Loucy (cell line): Measurements from ENCODE around the gene SLC2A5.

Experiments used
- H2AFZ ChIP-seq: fragments of 200-600 bp; sonication (generic); 2 replicates; pipeline ENCODE4 v1.6.0; 2016; ENCODE audit warnings: antibody characterized with exemption, mild to moderate bottlenecking, low read length, moderate library complexity
- H3F3A ChIP-seq: fragments of 200-600 bp; 2 replicates; pipeline ENCODE4 v1.6.0; 2016; ENCODE audit warnings: antibody characterized with exemption, low read depth, mild to moderate bottlenecking
- H3K27me3 ChIP-seq: fragments of 200-600 bp; sonication (generic); 2 replicates; pipeline ENCODE4 v1.6.1; 2014; ENCODE audit warnings: low read length, mild to moderate bottlenecking; ENCODE audit not compliant: insufficient read depth, poor library complexity, severe bottlenecking
- H3K36me3 ChIP-seq: fragments of 200-600 bp; sonication (generic); 2 replicates; pipeline ENCODE4 v1.6.1; 2016; ENCODE audit warnings: low read length; ENCODE audit not compliant: insufficient read depth
- H3K4me1 ChIP-seq: fragments of 200-600 bp; sonication (generic); 2 replicates; pipeline ENCODE4 v1.5.1; 2014; ENCODE audit warnings: low read length, mild to moderate bottlenecking; ENCODE audit not compliant: insufficient read depth, poor library complexity, severe bottlenecking
- H3K4me2 ChIP-seq: fragments of 200-600 bp; sonication (generic); 2 replicates; pipeline ENCODE4 v1.6.0; 2014; ENCODE audit warnings: antibody characterized with exemption, low read length, low read depth, mild to moderate bottlenecking; ENCODE audit not compliant: poor library complexity, severe bottlenecking
- H3K4me3 ChIP-seq: fragments of 200-600 bp; sonication (generic); 2 replicates; pipeline ENCODE4 v1.5.1; 2014; ENCODE audit warnings: low read length, mild to moderate bottlenecking, mixed read lengths; ENCODE audit not compliant: poor library complexity, severe bottlenecking
- H3K79me2 ChIP-seq: fragments of 200-600 bp; sonication (generic); 2 replicates; pipeline ENCODE4 v1.6.1; 2014; ENCODE audit warnings: low read length; ENCODE audit not compliant: insufficient read depth
- H3K9ac ChIP-seq: fragments of 200-600 bp; sonication (generic); 2 replicates; pipeline ENCODE4 v1.6.0; 2014; ENCODE audit warnings: mild to moderate bottlenecking, low read depth, low read length, moderate library complexity; ENCODE audit not compliant: poor library complexity, severe bottlenecking
- H3K9me2 ChIP-seq: fragments of 200-600 bp; sonication (generic); replicated peaks from 2 replicates; pipeline ENCODE4 v1.6.1; 2016; ENCODE audit warnings: low read depth, low read length, mixed read lengths
- H3K9me3 ChIP-seq: fragments of 200-600 bp; sonication (generic); 2 replicates; pipeline ENCODE4 v1.6.1; 2014; ENCODE audit warnings: mild to moderate bottlenecking, antibody characterized with exemption, low read length, low read depth; ENCODE audit not compliant: insufficient read depth
- H4K20me1 ChIP-seq: fragments of 200-600 bp; sonication (generic); 2 replicates; pipeline ENCODE4 v1.6.0; 2014; ENCODE audit warnings: antibody characterized with exemption, low read length, mild to moderate bottlenecking; ENCODE audit not compliant: insufficient read depth, poor library complexity, severe bottlenecking
- EZH2phosphoT487 ChIP-seq: fragments of 200-600 bp; IDR thresholded peaks from 2 replicates; pipeline ENCODE4 v1.6.1; 2018; ENCODE audit warnings: antibody characterized with exemption, mild to moderate bottlenecking, moderate library complexity, borderline replicate concordance
- TF ChIP-seq, protein P1 (sequence below): fragments of 200-600 bp; sonication (generic); conservative IDR thresholded peaks from 2 replicates; pipeline ENCODE4 v1.5.1; 2014; ENCODE audit warnings: mild to moderate bottlenecking, antibody characterized with exemption, low read length

SLC2A5 gene

DNA sequence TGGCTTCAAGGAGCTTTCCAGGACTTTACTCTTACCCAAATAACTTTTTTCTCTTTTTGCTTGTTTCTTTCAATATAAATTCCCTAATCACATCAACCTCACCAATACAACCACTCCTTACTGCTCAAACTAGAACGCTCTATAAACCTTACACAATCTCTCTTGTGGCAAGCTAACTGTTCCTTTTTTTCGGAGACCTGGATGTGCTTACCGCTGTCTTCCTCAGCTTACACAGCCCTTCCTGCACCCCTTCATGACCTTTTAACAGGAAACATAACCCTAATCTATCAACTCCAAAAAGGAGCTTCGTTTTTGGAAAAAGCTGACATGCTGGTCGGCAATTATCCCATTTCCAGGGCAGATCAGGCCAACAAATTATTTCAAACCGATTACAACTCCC, 24.1 kb upstream of the SLC2A5 start:
- TF ChIP-seq, protein P1, sequence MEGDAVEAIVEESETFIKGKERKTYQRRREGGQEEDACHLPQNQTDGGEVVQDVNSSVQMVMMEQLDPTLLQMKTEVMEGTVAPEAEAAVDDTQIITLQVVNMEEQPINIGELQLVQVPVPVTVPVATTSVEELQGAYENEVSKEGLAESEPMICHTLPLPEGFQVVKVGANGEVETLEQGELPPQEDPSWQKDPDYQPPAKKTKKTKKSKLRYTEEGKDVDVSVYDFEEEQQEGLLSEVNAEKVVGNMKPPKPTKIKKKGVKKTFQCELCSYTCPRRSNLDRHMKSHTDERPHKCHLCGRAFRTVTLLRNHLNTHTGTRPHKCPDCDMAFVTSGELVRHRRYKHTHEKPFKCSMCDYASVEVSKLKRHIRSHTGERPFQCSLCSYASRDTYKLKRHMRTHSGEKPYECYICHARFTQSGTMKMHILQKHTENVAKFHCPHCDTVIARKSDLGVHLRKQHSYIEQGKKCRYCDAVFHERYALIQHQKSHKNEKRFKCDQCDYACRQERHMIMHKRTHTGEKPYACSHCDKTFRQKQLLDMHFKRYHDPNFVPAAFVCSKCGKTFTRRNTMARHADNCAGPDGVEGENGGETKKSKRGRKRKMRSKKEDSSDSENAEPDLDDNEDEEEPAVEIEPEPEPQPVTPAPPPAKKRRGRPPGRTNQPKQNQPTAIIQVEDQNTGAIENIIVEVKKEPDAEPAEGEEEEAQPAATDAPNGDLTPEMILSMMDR: no peak
- TF ChIP-seq EZH2phosphoT487: no peak
- H3K9me2 ChIP-seq: no peaks in the 10 kb centered on the region
- no peaks in the 10 kb centered on the region for H3K79me2 ChIP-seq
- H3F3A ChIP-seq: no peaks in the 10 kb centered on the region
- no peak overlapping the region for H2AFZ ChIP-seq
- no peaks in the 10 kb centered on the region for H3K4me1 ChIP-seq
- H3K9me3 ChIP-seq: no peaks in the 10 kb centered on the region
- H3K4me3 ChIP-seq: no peak overlapping the region
- H3K27me3 ChIP-seq: peaks cover 4% of the 10 kb centered on the region
- H3K4me2 ChIP-seq: no peak overlapping the region
- no peak overlapping the region for H3K9ac ChIP-seq
- H3K36me3 ChIP-seq: no peaks in the 10 kb centered on the region
- no peaks in the 10 kb centered on the region for H4K20me1 ChIP-seq

DNA sequence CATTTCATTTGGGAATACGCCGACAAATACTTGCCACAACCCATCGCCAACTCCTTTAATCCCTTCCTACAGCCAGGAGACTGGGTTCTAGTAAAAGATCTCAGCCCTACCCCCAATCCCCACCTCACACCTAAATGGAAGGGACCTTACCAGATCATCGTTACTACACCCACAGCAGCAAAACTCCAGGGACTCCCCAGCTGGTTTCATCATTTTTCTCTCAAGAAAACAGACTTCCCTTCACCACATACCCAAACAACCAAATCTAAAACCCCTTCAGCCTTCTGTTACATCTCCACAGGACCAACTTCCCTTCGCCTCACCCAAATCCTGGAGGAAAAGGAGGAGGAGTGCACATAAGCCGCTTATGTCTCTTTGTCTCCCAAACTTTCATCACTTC, 23.7 kb upstream of the SLC2A5 start:
- no peaks in the 10 kb centered on the region for H3K9me2 ChIP-seq
- no peak overlapping the region for H3K9ac ChIP-seq
- peaks cover 4% of the 10 kb centered on the region for H3K27me3 ChIP-seq
- no peaks in the 10 kb centered on the region for H3K79me2 ChIP-seq
- H2AFZ ChIP-seq: no peak overlapping the region
- no peaks in the 10 kb centered on the region for H3K9me3 ChIP-seq
- H3K4me1 ChIP-seq: no peaks in the 10 kb centered on the region
- no peak overlapping the region for H3K4me2 ChIP-seq
- H4K20me1 ChIP-seq: no peaks in the 10 kb centered on the region
- no peak overlapping the region for H3K4me3 ChIP-seq
- no peaks in the 10 kb centered on the region for H3K36me3 ChIP-seq
- TF ChIP-seq EZH2phosphoT487: no peak
- TF ChIP-seq, protein P1: no peak
- no peaks in the 10 kb centered on the region for H3F3A ChIP-seq

DNA sequence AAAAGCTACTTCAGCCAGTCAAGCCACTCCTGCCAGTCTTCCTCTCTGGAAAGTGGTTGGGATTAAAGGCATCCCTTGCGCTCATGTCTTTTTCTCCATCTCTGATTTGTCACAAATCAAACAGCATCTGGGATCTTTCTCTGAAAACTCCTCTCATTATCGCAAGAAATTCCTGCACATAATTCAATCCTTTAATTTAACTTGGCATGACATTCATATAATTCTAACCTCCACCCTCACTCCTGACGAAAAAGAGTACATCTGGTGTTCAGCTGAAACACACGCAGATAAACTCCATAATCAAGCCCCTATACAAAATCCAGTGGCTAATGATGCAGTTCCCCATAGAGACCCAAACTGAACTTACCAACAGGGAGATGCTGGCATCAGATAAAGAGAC, 19.4 kb upstream of the SLC2A5 start:
- H3K27me3 ChIP-seq: peaks cover 4% of the 10 kb centered on the region

More for the DNA sequence above, 19.4 kb upstream of the SLC2A5 start:
- H3K4me1 ChIP-seq: no peaks in the 10 kb centered on the region
- H3K36me3 ChIP-seq: no peaks in the 10 kb centered on the region
- no peak overlapping the region for H2AFZ ChIP-seq
- TF ChIP-seq, protein P1: no peak
- no peak for TF ChIP-seq EZH2phosphoT487
- H3K4me3 ChIP-seq: no peak overlapping the region
- no peaks in the 10 kb centered on the region for H3K9me2 ChIP-seq
- no peaks in the 10 kb centered on the region for H3K79me2 ChIP-seq
- no peak overlapping the region for H3K9ac ChIP-seq
- no peaks in the 10 kb centered on the region for H4K20me1 ChIP-seq
- H3K9me3 ChIP-seq: no peaks in the 10 kb centered on the region
- no peaks in the 10 kb centered on the region for H3F3A ChIP-seq
- no peak overlapping the region for H3K4me2 ChIP-seq
